KOPT-K1 (cell line): ENCODE data around the gene TMEM41A.
"Not testable (repeated sequence)": the region's sequence is repeated elsewhere in the genome, so short reads cannot be mapped to it uniquely, and the experiment has no call there.

Source experiments
- H3K27ac ChIP-seq: fragments of 200-600 bp; sonication (generic); 2 replicates; pipeline ENCODE4 v1.5.1; 2016; ENCODE audit warnings: antibody characterized with exemption, mild to moderate bottlenecking, low read depth, low read length; ENCODE audit not compliant: poor library complexity, severe bottlenecking
- H3K36me3 ChIP-seq: fragments of 200-600 bp; sonication (generic); 2 replicates; pipeline ENCODE4 v1.5.1; 2017; ENCODE audit warnings: antibody characterized with exemption, mild to moderate bottlenecking, low read length, moderate library complexity; ENCODE audit not compliant: insufficient read depth
- H3K9me3 ChIP-seq: fragments of 200-600 bp; sonication (generic); 2 replicates; pipeline ENCODE4 v1.5.1; 2017; ENCODE audit warnings: antibody characterized with exemption, low read length, mild to moderate bottlenecking; ENCODE audit not compliant: insufficient read depth, poor library complexity, severe bottlenecking

TMEM41A gene

GRCh38 chr3:185466123-185466522, 32.7 kb downstream of the TMEM41A start:
- H3K36me3 ChIP-seq, H3K27ac ChIP-seq, H3K9me3 ChIP-seq: not testable (repeated sequence)

- Histone ChIP-seq H3K36me3 (no peaks in the 10 kb centered on the region), H3K9me3 (no peaks in the 10 kb centered on the region), H3K27ac (no peak overlapping the region)
These were observed 33.4 kb downstream of the TMEM41A start for GRCh38 chr3:185465471-185465870.

- H3K27ac ChIP-seq: no peak overlapping the region
- no peaks in the 10 kb centered on the region for H3K36me3 ChIP-seq
- no peaks in the 10 kb centered on the region for H3K9me3 ChIP-seq
These were observed 38.0 kb downstream of the TMEM41A start for GRCh38 chr3:185460719-185461350.

- no peaks in the 10 kb centered on the region for H3K36me3 ChIP-seq
- no peaks in the 10 kb centered on the region for H3K9me3 ChIP-seq
- H3K27ac ChIP-seq: no peak overlapping the region
These were observed 38.5 kb downstream of the TMEM41A start for GRCh38 chr3:185460309-185460708.

GRCh38 chr3:185457376-185457775, 41.5 kb downstream of the TMEM41A start:
- H3K9me3 ChIP-seq: no peaks in the 10 kb centered on the region
- H3K27ac ChIP-seq: no peak overlapping the region
- H3K36me3 ChIP-seq: no peaks in the 10 kb centered on the region

- H3K9me3 ChIP-seq, H3K27ac ChIP-seq, H3K36me3 ChIP-seq: not testable (repeated sequence)
These were observed 47.4 kb downstream of the TMEM41A start for GRCh38 chr3:185451432-185451831.

GRCh38 chr3:185448107-185448506, 50.7 kb downstream of the TMEM41A start:
- H3K27ac ChIP-seq: no peak overlapping the region
- H3K9me3 ChIP-seq: no peaks in the 10 kb centered on the region
- H3K36me3 ChIP-seq: no peaks in the 10 kb centered on the region

GRCh38 chr3:185444329-185444728, 54.5 kb downstream of the TMEM41A start:
- H3K36me3 ChIP-seq: no peaks in the 10 kb centered on the region
- H3K9me3 ChIP-seq: no peaks in the 10 kb centered on the region
- no peak overlapping the region for H3K27ac ChIP-seq

GRCh38 chr3:185442031-185442430, 56.8 kb downstream of the TMEM41A start:
- H3K9me3 ChIP-seq: no peaks in the 10 kb centered on the region
- H3K27ac ChIP-seq: no peak overlapping the region
- H3K36me3 ChIP-seq: no peaks in the 10 kb centered on the region

- no peak overlapping the region for H3K27ac ChIP-seq
- H3K36me3 ChIP-seq: no peaks in the 10 kb centered on the region
- H3K9me3 ChIP-seq: no peaks in the 10 kb centered on the region
These were observed 58.9 kb downstream of the TMEM41A start for GRCh38 chr3:185439745-185440466.
